ENCODE results near the gene FASTK.

Gene FASTK

DNA sequence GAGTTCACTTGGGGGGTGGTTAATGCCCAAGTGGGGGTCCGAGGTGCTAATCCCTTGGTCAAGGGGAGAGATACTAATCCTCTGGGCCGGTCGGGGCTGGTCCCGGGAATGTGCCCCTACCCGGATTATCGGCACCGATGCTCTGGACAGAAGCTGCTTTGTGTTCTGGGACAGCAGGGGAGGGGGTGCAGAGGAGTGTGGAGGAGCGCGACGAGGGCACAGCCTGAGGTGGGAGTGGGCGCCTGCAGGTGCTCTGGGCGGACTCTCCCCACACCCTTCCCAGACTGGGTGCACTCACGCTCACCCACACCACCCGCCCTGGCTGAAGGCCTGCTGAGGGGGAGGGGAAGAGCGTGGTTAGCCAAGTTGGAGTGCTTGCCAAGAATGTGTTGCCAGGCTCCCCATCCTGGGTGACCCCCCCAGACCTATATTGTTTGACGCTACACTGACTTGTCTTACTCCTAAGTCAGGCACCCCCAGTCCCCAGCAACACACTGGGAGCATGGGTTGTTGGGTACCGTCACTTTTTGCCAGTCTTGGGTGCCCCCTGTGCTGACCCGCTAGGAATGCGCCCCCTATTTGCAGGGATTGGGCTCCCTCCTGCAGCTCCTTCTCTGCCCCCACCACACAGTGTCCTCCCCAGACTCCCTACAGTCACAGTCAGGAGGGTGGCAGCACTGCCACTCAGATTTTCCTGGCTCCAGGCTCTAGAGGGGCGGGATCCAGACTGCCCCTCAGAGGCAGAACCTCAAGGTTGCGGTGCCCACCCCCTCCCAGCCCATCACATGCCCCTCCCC is 20.0 kb downstream of the FASTK start:
- peak; percentile 36 for DNase-seq (ENCODE audit: low read depth)

DNA sequence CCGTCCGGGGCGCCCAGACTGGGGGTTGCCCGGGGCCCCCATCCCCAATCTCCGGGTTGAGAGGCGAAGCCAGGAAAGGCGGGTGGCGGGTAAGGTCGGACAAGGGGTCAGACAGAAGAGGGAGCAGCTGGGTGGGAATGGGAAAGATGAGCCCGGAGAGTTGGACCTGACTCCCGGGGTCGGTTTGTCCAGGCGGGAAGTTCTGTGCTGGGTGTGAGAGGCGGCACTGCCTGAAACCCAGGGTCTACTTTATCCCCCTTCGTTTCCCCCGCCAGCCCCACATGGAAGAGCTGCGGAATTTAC is 20.5 kb downstream of the FASTK start:
- H3K4me3 ChIP-seq (ENCODE audit: control insufficient read depth, low read depth, low read length) = peak overlapping the region; percentile 78
- TF ChIP-seq CTCF (conservative IDR thresholded peaks at IDR 0.05; ENCODE audit: control insufficient read depth, insufficient read depth, low read depth, low read length) = no peak
- DNase-seq (ENCODE audit: low read depth) = no peak

More for the DNA sequence above, 20.0 kb downstream of the FASTK start:
- peak; percentile 6 for TF ChIP-seq CTCF (conservative IDR thresholded peaks at IDR 0.05; ENCODE audit: control insufficient read depth, insufficient read depth, low read depth, low read length)
- H3K4me3 ChIP-seq (ENCODE audit: control insufficient read depth, low read depth, low read length) = peak overlapping the region; percentile 78

- H3K4me3 ChIP-seq (ENCODE audit: control insufficient read depth, low read depth, low read length) = peak within 1 kb of the TSS; percentile 78
- peak; percentile 59 for DNase-seq (ENCODE audit: low read depth)
- TF ChIP-seq CTCF (conservative IDR thresholded peaks at IDR 0.05; ENCODE audit: control insufficient read depth, insufficient read depth, low read depth, low read length) = peak; percentile 25
Observed at GRCh38 chr7:151059367-151060112, 21.1 kb downstream of the FASTK start, which contains the start of gene SLC4A2. SLC4A2 (plus strand) TSS chr7:151059589; CDS start chr7:151061988, 2,399 bp downstream.

- TF ChIP-seq CTCF (conservative IDR thresholded peaks at IDR 0.05; ENCODE audit: control insufficient read depth, insufficient read depth, low read depth, low read length) = no peak
- peak; percentile 43 for DNase-seq (ENCODE audit: low read depth)
Observed at GRCh38 chr7:151058781-151059366, 21.7 kb downstream of the FASTK start.

DNA sequence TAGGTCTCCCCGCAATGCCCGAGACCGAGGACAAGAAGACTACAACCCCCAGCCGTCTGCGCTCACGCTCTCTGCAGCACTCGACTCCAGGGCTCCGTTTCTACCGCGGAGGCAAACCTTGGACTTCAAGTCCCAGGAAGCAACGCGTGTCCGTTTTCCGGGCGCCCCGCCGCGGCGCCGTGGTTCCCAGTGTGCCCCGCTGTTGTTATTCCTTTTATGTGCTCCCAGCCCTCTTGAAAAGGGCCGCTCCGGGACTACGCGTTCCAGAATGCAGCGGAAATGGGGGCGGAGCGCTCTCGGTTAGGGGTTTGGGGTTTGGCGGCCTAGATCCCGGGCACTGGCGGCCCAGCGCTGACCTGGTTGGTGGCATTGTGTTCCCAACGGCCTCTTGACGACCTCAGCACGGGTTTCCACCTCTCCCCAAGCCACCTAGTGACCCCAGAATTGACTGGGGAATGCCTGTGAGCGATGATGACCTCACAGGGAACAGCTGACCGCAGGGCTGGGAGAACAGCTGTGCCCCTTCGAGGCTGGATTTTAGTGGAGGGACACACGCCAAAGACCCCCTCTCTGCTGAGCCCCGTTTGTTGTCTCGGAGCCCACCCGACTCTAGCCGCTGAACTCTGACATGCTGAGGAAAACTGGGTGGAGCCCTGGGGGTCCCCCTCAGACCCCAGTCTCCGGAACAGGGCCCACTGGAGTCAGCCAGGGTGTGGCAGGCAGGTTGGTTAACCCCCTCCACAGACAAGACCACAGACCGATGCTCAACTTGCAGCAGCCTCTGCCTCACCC is 22.4 kb downstream of the FASTK start:
- peak; percentile 99 for DNase-seq (ENCODE audit: low read depth)
- TF ChIP-seq CTCF (conservative IDR thresholded peaks at IDR 0.05; ENCODE audit: control insufficient read depth, insufficient read depth, low read depth, low read length) = no peak
- peak overlapping the region; percentile 78 for H3K4me3 ChIP-seq (ENCODE audit: control insufficient read depth, low read depth, low read length)

More at GRCh38 chr7:151058781-151059366, 21.7 kb downstream of the FASTK start:
- H3K4me3 ChIP-seq (ENCODE audit: control insufficient read depth, low read depth, low read length) = peak overlapping the region; percentile 78

- no peak for TF ChIP-seq CTCF (conservative IDR thresholded peaks at IDR 0.05; ENCODE audit: control insufficient read depth, insufficient read depth, low read depth, low read length)
- DNase-seq (ENCODE audit: low read depth) = no peak
- H3K4me3 ChIP-seq (ENCODE audit: control insufficient read depth, low read depth, low read length) = peak within 1 kb of the TSS; percentile 78
Observed at GRCh38 chr7:151057506-151057988, 23.1 kb downstream of the FASTK start, which contains the start of gene CDK5. CDK5 (minus strand) TSS chr7:151057897; CDS start chr7:151057848, 49 bp downstream.

Measured in fibroblast of mammary gland (primary cell).